Sigmoid colon (tissue), 3 donors: Measurements from ENCODE around the gene NLRX1.

Source experiments
- CTCF ChIP-seq, 4 experiments: fragments of 450-650 bp in 3 of 4; fragments of 200-600 bp in 1 of 4; IDR thresholded peaks; one replicate each; pipeline ENCODE4 v1.5.1; 2016 to 2019; ENCODE audit warnings: antibody characterized with exemption in 4 of 4, mild to moderate bottlenecking in 3 of 4, moderate library complexity in 2 of 4
- POLR2A ChIP-seq, 2 donors: fragments of 450-650 bp; IDR thresholded peaks; one replicate each; pipeline ENCODE4 v1.6.1; 2016; ENCODE audit warnings: antibody characterized with exemption in 2 of 2, mild to moderate bottlenecking in 2 of 2, moderate library complexity in 2 of 2

- TF ChIP-seq CTCF (IDR thresholded peaks at IDR 0.05) (no peak), POLR2A (IDR thresholded peaks at IDR 0.05) (no peak)
These were observed 47.9 kb upstream of the NLRX1 start for GRCh38 chr11:119120639-119121007.
